ENCODE results near the gene CDH23. TPM values are rescaled to one million over a fixed set of nuclear protein-coding genes. Genes with fewer than 3 reads are reported as not detected.

CDH23 gene
- total RNA-seq, 1 experiment from 2014 or later, result 7.8 TPM

- H3K4me3 ChIP-seq, result no peak overlapping the region
- no peak overlapping the region for H2AFZ ChIP-seq
- no peak overlapping the region for H3K4me2 ChIP-seq
- intact Hi-C loops (cut with micrococcal nuclease; ENCODE audit: unreplicated experiment), result no loop called here
- H3K9me2 ChIP-seq (ENCODE audit: insufficient read depth), result no peaks in the 10 kb centered on the region
- H3K36me3 ChIP-seq (ENCODE audit: low read depth), result peaks cover 4% of the 10 kb centered on the region; the same call in 1 of the 2 replicates
- TF ChIP-seq, protein P1, sequence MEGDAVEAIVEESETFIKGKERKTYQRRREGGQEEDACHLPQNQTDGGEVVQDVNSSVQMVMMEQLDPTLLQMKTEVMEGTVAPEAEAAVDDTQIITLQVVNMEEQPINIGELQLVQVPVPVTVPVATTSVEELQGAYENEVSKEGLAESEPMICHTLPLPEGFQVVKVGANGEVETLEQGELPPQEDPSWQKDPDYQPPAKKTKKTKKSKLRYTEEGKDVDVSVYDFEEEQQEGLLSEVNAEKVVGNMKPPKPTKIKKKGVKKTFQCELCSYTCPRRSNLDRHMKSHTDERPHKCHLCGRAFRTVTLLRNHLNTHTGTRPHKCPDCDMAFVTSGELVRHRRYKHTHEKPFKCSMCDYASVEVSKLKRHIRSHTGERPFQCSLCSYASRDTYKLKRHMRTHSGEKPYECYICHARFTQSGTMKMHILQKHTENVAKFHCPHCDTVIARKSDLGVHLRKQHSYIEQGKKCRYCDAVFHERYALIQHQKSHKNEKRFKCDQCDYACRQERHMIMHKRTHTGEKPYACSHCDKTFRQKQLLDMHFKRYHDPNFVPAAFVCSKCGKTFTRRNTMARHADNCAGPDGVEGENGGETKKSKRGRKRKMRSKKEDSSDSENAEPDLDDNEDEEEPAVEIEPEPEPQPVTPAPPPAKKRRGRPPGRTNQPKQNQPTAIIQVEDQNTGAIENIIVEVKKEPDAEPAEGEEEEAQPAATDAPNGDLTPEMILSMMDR (conservative IDR thresholded peaks at IDR 0.05), result no peak
- no peak for TF ChIP-seq EZH2 (IDR thresholded peaks at IDR 0.05; ENCODE audit: low read depth)
- H4K20me1 ChIP-seq (ENCODE audit: insufficient read depth), result peaks cover 83% of the 10 kb centered on the region
- H3K4me1 ChIP-seq (replicated peaks; ENCODE audit: insufficient read depth), result peaks cover 80% of the 10 kb centered on the region
- DNase-seq, result no peak
- H3K27me3 ChIP-seq (ENCODE audit: insufficient read depth, low read depth), result no peaks in the 10 kb centered on the region
- BruUV-seq (replicated peaks), result no TSS peak
- peaks cover 20% of the 10 kb centered on the region; the same call in 1 of the 2 replicates for H3F3A ChIP-seq (ENCODE audit: insufficient read depth, low read depth)
- CTCF ChIA-PET, result no interaction called here
- H3K27ac ChIP-seq, result no peak overlapping the region
- POLR2A ChIA-PET (ENCODE audit: unreplicated experiment), result no interaction called here
- H3K9me3 ChIP-seq (ENCODE audit: insufficient read depth, low read depth), result no peaks in the 10 kb centered on the region
- H3K79me2 ChIP-seq (ENCODE audit: low read depth), result peaks cover 99% of the 10 kb centered on the region
Measured at GRCh38 chr10:71844695-71845094, 448.0 kb downstream of the CDH23 start.

DNA sequence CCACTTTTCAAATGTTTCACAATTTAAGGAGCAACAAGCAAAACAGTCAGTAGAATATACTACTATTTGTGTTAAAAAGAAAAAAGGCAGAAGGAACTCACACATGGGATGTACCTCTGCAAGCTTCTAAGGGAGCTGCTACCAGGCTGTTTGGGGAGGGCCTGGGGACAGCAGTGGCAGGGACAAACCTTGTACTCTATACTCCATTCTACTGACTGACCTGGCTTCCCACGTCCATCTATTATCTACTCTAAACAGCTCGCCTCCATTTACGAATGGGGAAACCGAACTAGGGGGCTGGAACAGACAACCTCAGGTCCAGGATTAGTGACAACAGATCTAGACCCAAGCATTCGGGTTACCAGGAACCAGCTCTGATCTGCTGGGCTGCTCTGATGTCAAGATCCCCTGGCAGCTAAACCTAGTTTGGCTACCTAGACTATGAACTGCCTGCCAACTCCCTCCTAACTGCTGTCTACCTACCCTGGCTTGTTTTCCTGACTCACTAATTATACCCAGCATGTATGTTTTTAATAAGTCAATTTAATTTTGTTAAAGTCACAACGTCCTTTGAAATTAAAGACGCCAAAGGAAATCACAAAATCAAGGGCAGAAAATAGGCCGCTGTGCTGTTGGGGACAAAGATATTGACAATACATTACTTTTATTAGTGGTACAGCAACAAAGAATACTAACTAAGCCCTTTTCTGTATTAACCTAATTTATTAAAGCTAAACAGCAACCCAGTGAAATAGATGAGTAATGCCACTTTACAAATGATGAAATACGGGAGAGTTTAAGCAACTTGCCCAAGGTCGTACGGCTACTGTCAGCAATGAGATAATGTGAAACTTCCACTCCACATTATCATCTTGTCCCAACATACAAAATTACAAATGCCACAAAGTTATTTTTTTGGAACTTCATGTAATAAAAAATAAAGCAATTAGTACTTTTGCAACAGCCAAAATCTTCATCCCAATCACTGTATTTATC, 449.0 kb downstream of the CDH23 start:
- peak in 1 of 2 experiments; percentile 21 for DNase-seq
- intact Hi-C loops (cut with micrococcal nuclease; ENCODE audit: unreplicated experiment), result no loop called here
- Histone ChIP-seq H3K36me3 (ENCODE audit: low read depth) (peaks cover 4% of the 10 kb centered on the region; the same call in 1 of the 2 replicates), H3K27me3 (ENCODE audit: insufficient read depth, low read depth) (no peaks in the 10 kb centered on the region), H2AFZ (no peak overlapping the region), H3K4me2 (peak overlapping the region; percentile 1), H3K9me2 (ENCODE audit: insufficient read depth) (no peaks in the 10 kb centered on the region), H3K79me2 (ENCODE audit: low read depth) (peaks cover 99% of the 10 kb centered on the region), H3K9me3 (ENCODE audit: insufficient read depth, low read depth) (no peaks in the 10 kb centered on the region), H4K20me1 (ENCODE audit: insufficient read depth) (peaks cover 74% of the 10 kb centered on the region), H3K4me3 (no peak overlapping the region), H3F3A (ENCODE audit: insufficient read depth, low read depth) (peaks cover 15% of the 10 kb centered on the region; the same call in 1 of the 2 replicates), H3K27ac (peak overlapping the region; percentile 52), H3K4me1 (replicated peaks; ENCODE audit: insufficient read depth) (peaks cover 74% of the 10 kb centered on the region)
- ChIA-PET CTCF (interaction anchor here (0.7 kb wide), 1 partner anchor 352 kb away, joined by 20 read pairs; no protein-coding TSS in a partner anchor), POLR2A (ENCODE audit: unreplicated experiment) (no interaction called here)
- TF ChIP-seq, protein P1 (conservative IDR thresholded peaks at IDR 0.05), result no peak
- no peak for TF ChIP-seq EZH2 (IDR thresholded peaks at IDR 0.05; ENCODE audit: low read depth)
- no TSS peak for BruUV-seq (replicated peaks)

DNA sequence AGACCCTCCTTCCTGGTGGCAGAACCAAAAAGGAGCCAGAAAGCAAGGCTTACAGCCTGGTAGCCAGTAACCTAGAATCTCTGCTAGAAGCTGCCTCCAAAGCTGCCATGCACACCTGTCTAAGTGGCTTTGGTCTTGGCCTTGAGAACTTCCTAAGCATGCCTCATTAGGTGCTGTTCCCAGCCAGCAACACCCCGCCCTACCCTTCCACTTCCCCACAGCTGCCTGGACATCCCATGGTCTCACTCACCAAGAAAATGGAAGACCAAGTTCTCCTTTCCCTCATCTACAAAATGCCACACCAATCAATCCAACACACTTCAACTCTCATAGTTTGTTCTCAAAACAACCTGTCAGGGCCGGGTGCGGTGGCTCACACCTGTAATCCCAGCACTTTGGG, 450.1 kb downstream of the CDH23 start:
- H3F3A ChIP-seq (ENCODE audit: insufficient read depth, low read depth), result peaks cover 9% of the 10 kb centered on the region; the same call in 1 of the 2 replicates
- no peak for TF ChIP-seq EZH2 (IDR thresholded peaks at IDR 0.05; ENCODE audit: low read depth)
- TF ChIP-seq, protein P1 (conservative IDR thresholded peaks at IDR 0.05), result no peak
- H3K36me3 ChIP-seq (ENCODE audit: low read depth), result peaks cover 4% of the 10 kb centered on the region; the same call in 1 of the 2 replicates
- BruUV-seq (replicated peaks), result no TSS peak
- CTCF ChIA-PET, result no interaction called here
- H3K27ac ChIP-seq, result peak overlapping the region; percentile 52
- H4K20me1 ChIP-seq (ENCODE audit: insufficient read depth), result peaks cover 63% of the 10 kb centered on the region
- intact Hi-C loops (cut with micrococcal nuclease; ENCODE audit: unreplicated experiment), result no loop called here
- peak overlapping the region; percentile 1 for H3K4me2 ChIP-seq
- no peak overlapping the region for H3K4me3 ChIP-seq
- POLR2A ChIA-PET (ENCODE audit: unreplicated experiment), result no interaction called here
- H3K27me3 ChIP-seq (ENCODE audit: insufficient read depth, low read depth), result no peaks in the 10 kb centered on the region
- peaks cover 70% of the 10 kb centered on the region for H3K4me1 ChIP-seq (replicated peaks; ENCODE audit: insufficient read depth)
- no peaks in the 10 kb centered on the region for H3K9me2 ChIP-seq (ENCODE audit: insufficient read depth)
- peak in 1 of 2 experiments; percentile 28 for DNase-seq
- H2AFZ ChIP-seq, result no peak overlapping the region
- H3K9me3 ChIP-seq (ENCODE audit: insufficient read depth, low read depth), result no peaks in the 10 kb centered on the region
- H3K79me2 ChIP-seq (ENCODE audit: low read depth), result peaks cover 91% of the 10 kb centered on the region
